ENCODE data around the gene CRTC2.

DNA sequence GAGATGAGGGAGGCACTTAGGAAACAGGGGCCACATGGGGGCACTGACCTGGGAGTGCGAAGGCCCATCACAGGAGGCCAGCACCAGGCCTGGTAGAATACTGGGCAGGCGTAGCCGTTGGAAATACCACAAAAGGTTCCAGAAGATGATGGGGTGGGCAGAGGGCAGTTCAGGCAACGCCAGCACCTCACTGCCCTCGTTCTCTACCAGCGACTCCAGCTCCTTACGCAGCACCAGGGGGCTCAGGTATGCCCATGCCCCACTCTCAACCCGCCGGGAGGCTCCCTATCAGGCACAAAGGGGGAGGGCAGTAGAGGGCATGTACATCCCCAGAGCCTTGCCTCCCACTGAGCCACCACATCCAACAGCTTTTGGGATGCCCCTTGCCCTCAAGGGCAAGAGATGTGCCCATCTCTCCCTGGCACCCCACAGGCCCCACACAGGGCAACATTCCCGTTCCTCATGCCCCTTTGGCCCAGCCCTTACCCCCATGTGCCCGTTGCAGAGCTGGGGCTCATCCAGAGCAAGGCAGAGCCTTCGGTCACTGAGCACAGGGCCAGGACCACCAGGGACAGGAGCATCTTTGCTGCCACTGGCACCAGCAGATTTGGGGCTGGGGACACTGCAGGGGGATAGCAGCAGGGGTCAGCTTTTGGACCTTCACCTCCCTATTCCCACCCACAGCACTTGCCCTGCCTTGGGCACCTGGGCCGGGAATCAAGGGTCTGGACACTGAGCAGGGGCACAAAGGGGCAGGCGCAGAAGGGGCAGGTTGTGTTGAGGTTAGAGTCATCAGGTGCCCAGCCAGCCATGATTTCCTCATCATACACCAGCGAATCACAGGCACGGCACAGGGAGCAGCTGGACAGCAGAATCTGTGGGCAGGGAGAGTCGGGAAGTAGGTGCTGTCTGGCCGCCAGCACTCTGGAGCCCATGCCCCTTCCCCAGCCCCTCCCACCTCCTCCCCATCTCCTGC is 26.0 kb downstream of the CRTC2 start:
- TF ChIP-seq EZH2 (IDR thresholded peaks at IDR 0.05; ENCODE audit: borderline replicate concordance, low read depth, low read length, severe bottlenecking) = no peak
- TF ChIP-seq, protein P1, sequence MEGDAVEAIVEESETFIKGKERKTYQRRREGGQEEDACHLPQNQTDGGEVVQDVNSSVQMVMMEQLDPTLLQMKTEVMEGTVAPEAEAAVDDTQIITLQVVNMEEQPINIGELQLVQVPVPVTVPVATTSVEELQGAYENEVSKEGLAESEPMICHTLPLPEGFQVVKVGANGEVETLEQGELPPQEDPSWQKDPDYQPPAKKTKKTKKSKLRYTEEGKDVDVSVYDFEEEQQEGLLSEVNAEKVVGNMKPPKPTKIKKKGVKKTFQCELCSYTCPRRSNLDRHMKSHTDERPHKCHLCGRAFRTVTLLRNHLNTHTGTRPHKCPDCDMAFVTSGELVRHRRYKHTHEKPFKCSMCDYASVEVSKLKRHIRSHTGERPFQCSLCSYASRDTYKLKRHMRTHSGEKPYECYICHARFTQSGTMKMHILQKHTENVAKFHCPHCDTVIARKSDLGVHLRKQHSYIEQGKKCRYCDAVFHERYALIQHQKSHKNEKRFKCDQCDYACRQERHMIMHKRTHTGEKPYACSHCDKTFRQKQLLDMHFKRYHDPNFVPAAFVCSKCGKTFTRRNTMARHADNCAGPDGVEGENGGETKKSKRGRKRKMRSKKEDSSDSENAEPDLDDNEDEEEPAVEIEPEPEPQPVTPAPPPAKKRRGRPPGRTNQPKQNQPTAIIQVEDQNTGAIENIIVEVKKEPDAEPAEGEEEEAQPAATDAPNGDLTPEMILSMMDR (IDR thresholded peaks at IDR 0.05; ENCODE audit: borderline replicate concordance, extremely low read depth, low read length, poor library complexity, severe bottlenecking) = no peak
